Skeletal muscle tissue (tissue), 4 donors: ENCODE data around the gene EVC. TPM values are rescaled to one million over a fixed set of nuclear protein-coding genes. Genes with fewer than 3 reads are reported as not detected.
"Not testable (repeated sequence)": the region's sequence is repeated elsewhere in the genome, so short reads cannot be mapped to it uniquely, and the experiment has no call there.

Experiments used
- H3K27ac ChIP-seq: one replicate; pipeline ENCODE4 v1.7.0; 2013; ENCODE audit warnings: mild to moderate bottlenecking, low read depth, low read length, inconsistent platforms
- H3K27me3 ChIP-seq, 3 donors: one replicate each; pipeline ENCODE4 v1.7.0; 2013; ENCODE audit warnings: low read length in 3 of 3; ENCODE audit not compliant: control insufficient read depth in 3 of 3, insufficient read depth in 3 of 3
- H3K36me3 ChIP-seq, 3 donors: one replicate each; pipeline ENCODE4 v1.7.0; 2013; ENCODE audit warnings: low read length in 3 of 3; ENCODE audit not compliant: control insufficient read depth in 3 of 3, insufficient read depth in 3 of 3
- H3K4me1 ChIP-seq, 3 donors: one replicate each; pipeline ENCODE4 v1.7.0; 2013; ENCODE audit warnings: low read length in 3 of 3, mild to moderate bottlenecking in 3 of 3; ENCODE audit not compliant: control insufficient read depth in 3 of 3, insufficient read depth in 3 of 3
- H3K4me3 ChIP-seq, 3 donors: one replicate each; pipeline ENCODE4 v1.7.0; 2013; ENCODE audit warnings: low read length in 3 of 3
- H3K9ac ChIP-seq, 3 donors: one replicate each; pipeline ENCODE4 v1.7.0; 2013; ENCODE audit warnings: low read length in 3 of 3, mild to moderate bottlenecking in 3 of 3, moderate library complexity in 2 of 3, low read depth in 1 of 3
- H3K9me3 ChIP-seq, 3 donors: one replicate each; pipeline ENCODE4 v1.7.0; 2013; ENCODE audit warnings: low read length in 3 of 3; ENCODE audit not compliant: control insufficient read depth in 3 of 3
- total RNA-seq: library from RNA; depleted of rRNA; stranded (reverse); fragments of >200 nt; gene quantifications from one replicate; pipeline ENCODE4 v1.2.3, GENCODE V29; 2014
- donor health status: Osteomylitis.

Gene EVC
- total RNA-seq, 1 donor from 2014 or later, result 19.8 TPM

- not testable (repeated sequence) for H3K27ac ChIP-seq, H3K9ac ChIP-seq, H3K9me3 ChIP-seq, H3K4me3 ChIP-seq, H3K36me3 ChIP-seq, H3K4me1 ChIP-seq
- peaks cover 0 to 19% (median 3%) of the 10 kb centered on the region in 3 donors for H3K27me3 ChIP-seq
These were observed 145.4 kb downstream of the EVC start for GRCh38 chr4:5856362-5856761.

DNA sequence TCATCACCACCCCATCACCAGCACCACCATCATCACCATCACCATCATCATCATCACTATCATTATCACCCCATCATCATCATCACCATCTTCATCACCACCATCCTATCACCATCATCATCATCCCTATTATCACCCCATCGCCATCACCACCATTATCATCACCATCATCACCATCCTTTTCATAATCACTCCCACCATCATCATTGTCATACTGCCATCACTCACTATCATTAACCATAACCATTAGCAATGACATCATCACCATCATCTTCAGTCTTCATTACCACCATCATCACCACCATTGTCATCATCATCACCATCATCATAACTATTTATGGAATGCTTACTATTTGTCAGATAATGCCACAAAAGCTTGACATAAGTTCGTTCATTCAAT, 146.2 kb downstream of the EVC start:
- H3K4me3 ChIP-seq, result no peak overlapping the region
- H3K27ac ChIP-seq, result no peak overlapping the region
- peaks cover 0 to 19% (median 3%) of the 10 kb centered on the region in 3 donors for H3K27me3 ChIP-seq
- H3K36me3 ChIP-seq, result no peaks in the 10 kb centered on the region
- peaks cover 0 to 4% (median 3%) of the 10 kb centered on the region in 3 donors for H3K9me3 ChIP-seq
- no peak overlapping the region for H3K9ac ChIP-seq
- no peaks in the 10 kb centered on the region for H3K4me1 ChIP-seq

GRCh38 chr4:5858020-5858769, 147.2 kb downstream of the EVC start:
- Histone ChIP-seq H3K9me3 (peaks cover 0 to 4% (median 3%) of the 10 kb centered on the region in 3 donors), H3K27me3 (peaks cover 0 to 18% (median 3%) of the 10 kb centered on the region in 3 donors), H3K4me3 (no peak overlapping the region), H3K9ac (no peak overlapping the region), H3K36me3 (no peaks in the 10 kb centered on the region), H3K4me1 (no peaks in the 10 kb centered on the region), H3K27ac (no peak overlapping the region)

DNA sequence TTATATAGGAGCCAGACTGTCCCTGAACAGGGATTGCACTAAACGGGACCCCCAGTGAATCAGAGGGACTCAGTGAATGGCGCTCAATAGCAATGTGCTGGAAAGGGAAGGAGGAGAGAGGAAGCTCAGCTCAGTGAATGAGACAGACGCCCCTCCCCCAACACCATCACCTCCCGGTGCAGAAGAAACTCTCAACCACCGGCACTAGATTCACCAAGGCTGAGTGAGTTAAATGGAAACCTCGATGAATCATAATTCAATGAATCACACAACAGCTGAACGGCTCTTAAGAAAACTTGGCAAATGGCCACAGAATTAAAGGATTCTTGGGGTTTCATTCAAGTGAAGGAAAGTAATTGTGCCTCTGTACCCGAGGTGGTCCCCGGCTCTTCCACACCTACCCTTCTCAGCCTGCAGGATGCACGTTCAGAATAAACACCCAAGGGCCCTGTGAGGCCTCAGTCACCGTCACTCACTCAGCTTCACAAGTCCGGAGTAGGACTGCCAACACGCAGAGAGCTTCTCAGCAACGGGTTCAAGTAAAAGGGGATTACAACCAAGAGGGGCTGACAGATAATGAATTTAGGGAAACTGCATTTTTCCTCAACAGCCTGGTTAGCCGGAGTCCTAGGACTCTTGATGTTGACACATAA, 152.6 kb downstream of the EVC start:
- Histone ChIP-seq H3K9ac (no peak overlapping the region), H3K27ac (no peak overlapping the region), H3K4me3 (no peak overlapping the region), H3K4me1 (no peaks in the 10 kb centered on the region), H3K9me3 (peaks cover 0 to 4% (median 0%) of the 10 kb centered on the region in 3 donors), H3K27me3 (peaks cover 3 to 16% (median 3%) of the 10 kb centered on the region in 3 donors), H3K36me3 (no peaks in the 10 kb centered on the region)

Other genes starting within 250 kb of the EVC start
- gene EVC2, start 2.6 kb upstream of the EVC start, total RNA-seq, result 5.2 TPM
- 5.7 TPM for gene CRMP1, start 181.9 kb downstream of the EVC start, total RNA-seq